ENCODE data around the gene TMEM114. TPM values are rescaled to one million over a fixed set of nuclear protein-coding genes. Genes with fewer than 3 reads are reported as not detected.

Gene TMEM114
- total and polyA plus RNA-seq, 7 experiments from 2014 or later = not detected

DNA sequence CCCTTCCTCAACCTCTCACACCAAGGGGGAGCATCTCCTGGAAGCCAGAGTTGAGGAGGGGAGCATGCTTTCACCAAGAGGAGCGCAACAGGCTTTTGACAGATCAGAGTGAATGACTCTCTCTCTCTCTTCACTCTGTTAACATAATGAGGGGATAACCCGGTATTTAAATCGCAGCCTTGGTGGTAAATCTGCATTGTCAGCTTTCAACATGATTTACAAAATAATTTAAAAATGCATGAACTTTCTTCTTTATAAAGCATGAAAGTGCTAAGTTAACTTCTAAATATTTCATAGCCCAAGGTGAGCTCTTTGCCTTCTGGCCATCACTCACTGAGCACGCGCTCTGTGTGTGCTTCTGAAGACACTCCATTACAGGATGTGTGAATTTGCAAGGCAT, 61.8 kb downstream of the TMEM114 start:
- Mint-ChIP-seq H3K27ac (no peak overlapping the region), H3K4me3 (no peak overlapping the region), H3K36me3 (no peaks in the 10 kb centered on the region), H3K9me3 (peaks cover 0 to 6% (median 0%) of the 10 kb centered on the region in 11 donors), H3K4me1 (no peaks in the 10 kb centered on the region), H3K27me3 (peaks cover 0 to 45% (median 28%) of the 10 kb centered on the region in 5 donors)
- ATAC-seq (no peak), DNase-seq (no peak)
- H3K4me3 ChIP-seq (ENCODE audit: low read length) = no peak overlapping the region
- H3K4me1 ChIP-seq (ENCODE audit: control insufficient read depth in 2 of 2, insufficient read depth in 2 of 2, low read length in 2 of 2) = no peaks in the 10 kb centered on the region
- ChIA-PET CTCF (no interaction called here), POLR2A (no interaction called here)
- H3K9me3 ChIP-seq (ENCODE audit: control insufficient read depth in 2 of 3, low read length in 3 of 3) = no peaks in the 10 kb centered on the region
- H3K27ac ChIP-seq (ENCODE audit: low read depth, low read length) = no peak overlapping the region
- no peaks in the 10 kb centered on the region for H3K36me3 ChIP-seq (ENCODE audit: control insufficient read depth in 2 of 3, insufficient read depth in 3 of 3, low read length in 3 of 3)
- intact Hi-C loops (cut with micrococcal nuclease) = no loop called here
- peaks cover 0 to 5% of the 10 kb centered on the region in 2 donors for H3K27me3 ChIP-seq (ENCODE audit: control insufficient read depth in 2 of 2, insufficient read depth in 2 of 2, low read length in 2 of 2)

DNA sequence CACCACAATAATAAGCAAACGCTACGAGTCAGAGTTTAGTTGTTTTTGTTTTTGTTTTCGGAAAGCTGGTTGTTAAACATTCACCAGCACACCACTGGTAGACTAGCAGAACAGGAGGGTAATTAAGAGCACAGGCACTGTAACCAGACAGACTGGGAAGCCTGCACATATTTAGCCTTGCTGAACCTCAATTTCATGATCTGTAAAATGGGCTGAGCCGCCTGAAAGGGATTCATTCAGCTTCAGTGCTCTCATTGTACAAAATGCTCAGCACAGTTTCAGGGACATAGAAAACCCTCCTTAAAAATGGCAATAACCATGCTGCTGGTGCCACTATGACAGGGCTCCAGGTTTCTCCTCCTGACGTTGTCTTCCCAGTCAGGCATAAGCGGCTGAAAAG, 66.4 kb downstream of the TMEM114 start:
- Mint-ChIP-seq H3K36me3 (no peaks in the 10 kb centered on the region), H3K9me3 (peaks cover 0 to 2% (median 0%) of the 10 kb centered on the region in 11 donors), H3K27me3 (peaks cover 0 to 43% (median 23%) of the 10 kb centered on the region in 5 donors), H3K4me3 (no peak overlapping the region), H3K27ac (no peak overlapping the region), H3K4me1 (no peaks in the 10 kb centered on the region)
- Histone ChIP-seq H3K27me3 (ENCODE audit: control insufficient read depth in 2 of 2, insufficient read depth in 2 of 2, low read length in 2 of 2) (peaks cover 0 to 2% of the 10 kb centered on the region in 2 donors), H3K4me1 (ENCODE audit: control insufficient read depth in 2 of 2, insufficient read depth in 2 of 2, low read length in 2 of 2) (no peaks in the 10 kb centered on the region), H3K36me3 (ENCODE audit: control insufficient read depth in 2 of 3, insufficient read depth in 3 of 3, low read length in 3 of 3) (no peaks in the 10 kb centered on the region), H3K9me3 (ENCODE audit: control insufficient read depth in 2 of 3, low read length in 3 of 3) (no peaks in the 10 kb centered on the region), H3K4me3 (ENCODE audit: low read length) (no peak overlapping the region), H3K27ac (ENCODE audit: low read depth, low read length) (no peak overlapping the region)
- DNase-seq (no peak), ATAC-seq (no peak)
- intact Hi-C loops (cut with micrococcal nuclease) = no loop called here
- ChIA-PET POLR2A (no interaction called here), CTCF (no interaction called here)

DNA sequence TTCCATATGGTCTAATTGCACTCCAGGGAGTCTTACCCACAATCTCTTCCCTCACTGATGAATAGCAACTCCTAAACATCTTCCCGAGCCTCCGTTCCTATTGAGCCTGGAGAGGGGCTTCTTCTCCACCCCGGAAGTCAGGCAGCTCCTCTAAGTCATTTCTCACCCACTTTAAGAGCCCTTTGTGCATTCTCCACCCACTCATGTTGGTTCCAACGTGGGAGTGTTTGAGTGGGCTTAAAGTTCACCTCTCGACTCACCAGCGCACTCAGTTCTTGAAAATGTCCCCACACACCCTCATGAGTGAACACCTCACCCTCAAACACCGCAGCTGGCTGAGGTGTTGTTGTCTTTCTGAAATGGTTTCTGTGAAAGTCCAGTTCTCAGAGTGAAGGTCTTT, 67.6 kb downstream of the TMEM114 start:
- no peak for DNase-seq
- Mint-ChIP-seq H3K4me1 (no peaks in the 10 kb centered on the region), H3K27me3 (peaks cover 0 to 35% (median 17%) of the 10 kb centered on the region in 5 donors), H3K27ac (no peak overlapping the region), H3K9me3 (peaks cover 0 to 2% (median 0%) of the 10 kb centered on the region in 11 donors), H3K36me3 (no peaks in the 10 kb centered on the region), H3K4me3 (no peak overlapping the region)
- Histone ChIP-seq H3K36me3 (ENCODE audit: control insufficient read depth in 2 of 3, insufficient read depth in 3 of 3, low read length in 3 of 3) (no peaks in the 10 kb centered on the region), H3K27me3 (ENCODE audit: control insufficient read depth in 2 of 2, insufficient read depth in 2 of 2, low read length in 2 of 2) (no peaks in the 10 kb centered on the region), H3K27ac (ENCODE audit: low read depth, low read length) (no peak overlapping the region), H3K9me3 (ENCODE audit: control insufficient read depth in 2 of 3, low read length in 3 of 3) (no peaks in the 10 kb centered on the region), H3K4me1 (ENCODE audit: control insufficient read depth in 2 of 2, insufficient read depth in 2 of 2, low read length in 2 of 2) (no peaks in the 10 kb centered on the region), H3K4me3 (ENCODE audit: low read length) (no peak overlapping the region)
- ChIA-PET POLR2A (no interaction called here), CTCF (no interaction called here)
- ATAC-seq = no peak
- intact Hi-C loops (cut with micrococcal nuclease) = no loop called here

DNA sequence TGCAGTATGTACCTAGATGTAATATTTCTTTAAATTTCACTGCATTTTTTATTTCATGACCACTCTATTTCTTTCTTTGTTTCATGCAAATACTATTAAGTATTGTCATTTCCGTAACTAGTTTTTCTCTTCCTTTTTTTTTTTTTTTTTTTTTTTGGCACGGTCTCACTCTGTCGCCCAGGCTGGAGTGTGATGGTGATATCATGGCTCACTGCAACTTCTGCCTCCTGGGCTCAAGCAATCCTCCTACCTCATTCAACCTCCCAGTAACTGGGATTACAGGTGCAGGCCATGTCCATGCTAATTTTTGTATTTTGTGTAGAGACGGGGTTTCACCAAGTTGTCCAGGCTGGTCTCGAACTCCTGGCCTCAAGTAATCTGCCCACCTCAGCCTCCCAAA, 70.7 kb downstream of the TMEM114 start:
- no peak for DNase-seq
- Mint-ChIP-seq H3K36me3 (no peaks in the 10 kb centered on the region), H3K9me3 (peaks cover 0 to 2% (median 0%) of the 10 kb centered on the region in 11 donors), H3K27me3 (peaks cover 0 to 33% (median 0%) of the 10 kb centered on the region in 5 donors), H3K27ac (no peak overlapping the region), H3K4me3 (no peak overlapping the region), H3K4me1 (no peaks in the 10 kb centered on the region)
- peaks cover 0 to 2% of the 10 kb centered on the region in 2 donors for H3K27me3 ChIP-seq (ENCODE audit: control insufficient read depth in 2 of 2, insufficient read depth in 2 of 2, low read length in 2 of 2)
- H3K4me3 ChIP-seq (ENCODE audit: low read length) = no peak overlapping the region
- no peak for ATAC-seq
- no peaks in the 10 kb centered on the region for H3K36me3 ChIP-seq (ENCODE audit: control insufficient read depth in 2 of 3, insufficient read depth in 3 of 3, low read length in 3 of 3)
- H3K27ac ChIP-seq (ENCODE audit: low read depth, low read length) = no peak overlapping the region
- H3K9me3 ChIP-seq (ENCODE audit: control insufficient read depth in 2 of 3, low read length in 3 of 3) = no peaks in the 10 kb centered on the region
- intact Hi-C loops (cut with micrococcal nuclease) = no loop called here
- POLR2A ChIA-PET = no interaction called here
- H3K4me1 ChIP-seq (ENCODE audit: control insufficient read depth in 2 of 2, insufficient read depth in 2 of 2, low read length in 2 of 2) = no peaks in the 10 kb centered on the region
- CTCF ChIA-PET = no interaction called here

Other genes with a start within 250 kb of the TMEM114 start
- gene METTL22, start 31.2 kb upstream of the TMEM114 start, total RNA-seq = 10 to 100 TPM; 28.9 to 59.4 (median 48.9) TPM
- 10 to 100 TPM; 16.6 to 20.9 TPM for gene METTL22, start 31.2 kb upstream of the TMEM114 start, polyA plus RNA-seq
- gene ABAT, start 84.1 kb upstream of the TMEM114 start, total RNA-seq = 10 to 100 TPM in 2 of 5 experiments, 1 to 10 TPM in 3; 5.4 to 11.5 (median 9.3) TPM
- 1 to 10 TPM; 1.3 to 2.9 TPM for gene ABAT, start 84.1 kb upstream of the TMEM114 start, polyA plus RNA-seq
- gene TMEM186, start 207.1 kb upstream of the TMEM114 start, total RNA-seq = 10 to 100 TPM in 3 of 5 experiments, 1 to 10 TPM in 2; 3.2 to 16.3 (median 11.3) TPM
- 10 to 100 TPM; 15.3 to 20.8 TPM for gene TMEM186, start 207.1 kb upstream of the TMEM114 start, polyA plus RNA-seq
- gene PMM2, start 207.3 kb upstream of the TMEM114 start, total RNA-seq = 10 to 100 TPM; 32.2 to 52.8 (median 41.7) TPM
- 10 to 100 TPM; 18.0 to 23.9 TPM for gene PMM2, start 207.3 kb upstream of the TMEM114 start, polyA plus RNA-seq